ENCODE measurements around the gene AKTIP. TPM values are rescaled to one million over a fixed set of nuclear protein-coding genes. Genes with fewer than 3 reads are reported as not detected.
A peak's percentile ranks its signal among the peaks of the same experiment; 100 is the strongest.

The AKTIP gene
- total RNA-seq, 2 experiments from 2014 or later: 51.2 to 53.3 TPM

DNA sequence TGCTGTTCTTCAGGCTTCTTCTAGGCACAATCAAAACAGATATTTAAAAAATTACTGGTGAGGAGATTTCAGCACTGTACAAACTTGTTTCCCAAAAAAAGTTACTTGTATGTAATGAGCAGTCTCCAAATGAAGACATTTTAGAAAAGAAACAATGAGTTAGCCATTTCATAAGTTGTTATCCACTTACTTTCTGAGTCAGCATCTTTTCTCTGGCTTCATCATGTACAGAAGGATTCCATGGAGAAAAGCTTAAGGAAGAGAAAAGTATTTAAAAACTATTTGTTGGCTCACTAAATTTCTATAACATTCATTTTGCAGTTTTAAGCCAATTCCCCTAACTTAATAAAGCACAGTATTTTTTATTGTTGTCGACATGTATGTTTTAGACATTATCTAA lies 10.5 kb downstream of the AKTIP start:
- TF ChIP-seq CTCF (IDR thresholded peaks at IDR 0.05): no peak
- DNase-seq (no peak), ATAC-seq (ENCODE audit: poor library complexity) (no peak)
- Histone ChIP-seq H3K9me3 (ENCODE audit: control insufficient read depth in 1 of 2, insufficient read depth in 1 of 2, low read length in 2 of 2) (no peaks in the 10 kb centered on the region), H3K4me1 (ENCODE audit: insufficient read depth, low read length) (peaks cover 13% of the 10 kb centered on the region), H3K4me3 (ENCODE audit: low read length) (no peak overlapping the region), H3K27ac (ENCODE audit: low read depth in 1 of 2, low read length in 2 of 2) (no peak overlapping the region), H3K27me3 (ENCODE audit: control insufficient read depth in 1 of 2, insufficient read depth in 2 of 2, low read length in 2 of 2) (no peaks in the 10 kb centered on the region), H3K36me3 (ENCODE audit: insufficient read depth, low read length) (peaks cover 93% of the 10 kb centered on the region)
- peaks cover 100% of the 10 kb centered on the region for H3K36me3 Mint-ChIP-seq (ENCODE audit: low read depth)
- H3K4me3 Mint-ChIP-seq: no peak overlapping the region
- POLR2A ChIA-PET: interaction anchor here (3.1 to 3.5 kb wide), 2 partner anchors 11 to 36 kb away, joined by 15 read pairs; partner anchors contain the start of gene AKTIP
- no peaks in the 10 kb centered on the region for H3K27me3 Mint-ChIP-seq
- H3K27ac Mint-ChIP-seq: peak overlapping the region; percentile 76
- CTCF ChIA-PET: no interaction called here
- no peaks in the 10 kb centered on the region for H3K9me3 Mint-ChIP-seq
- peaks cover 79% of the 10 kb centered on the region for H3K4me1 Mint-ChIP-seq (ENCODE audit: low read depth)
- intact Hi-C loops (cut with DNase I, micrococcal nuclease): no loop called here

DNA sequence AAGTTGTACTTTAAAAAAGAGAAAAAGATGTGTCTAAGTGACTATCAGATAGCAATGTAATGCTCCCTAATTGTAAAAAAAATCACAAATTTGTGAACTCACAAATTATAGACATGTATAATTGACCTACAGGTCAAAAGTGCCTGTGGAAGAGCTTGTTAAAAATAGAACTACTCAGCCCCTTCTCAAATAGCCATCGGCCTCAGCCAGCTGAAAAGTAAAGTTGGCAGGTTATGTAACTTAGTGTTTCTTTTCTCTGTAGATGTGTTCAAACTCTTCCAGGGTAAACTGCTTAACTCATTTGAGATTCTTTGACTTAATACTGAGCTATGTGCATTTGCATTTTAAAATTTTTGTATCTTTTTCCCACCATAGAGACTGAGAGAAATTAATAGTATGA lies 13.3 kb downstream of the AKTIP start:
- Mint-ChIP-seq H3K4me1 (ENCODE audit: low read depth) (peaks cover 73% of the 10 kb centered on the region), H3K27me3 (no peaks in the 10 kb centered on the region), H3K9me3 (peaks cover 10% of the 10 kb centered on the region), H3K27ac (peak overlapping the region; percentile 72), H3K4me3 (no peak overlapping the region), H3K36me3 (ENCODE audit: low read depth) (peaks cover 100% of the 10 kb centered on the region)
- ChIA-PET CTCF (interaction anchor here (1.3 kb wide), 1 partner anchor 20 kb away, joined by 3 read pairs; no protein-coding TSS in a partner anchor), POLR2A (interaction anchor here (0.6 to 2.7 kb wide), 10 partner anchors 10 to 493 kb away, joined by 3 to 16 read pairs (median 6); partner anchors contain the start of genes AKTIP and RBL2)
- intact Hi-C loops (cut with DNase I, micrococcal nuclease): no loop called here
- DNase-seq (no peak), ATAC-seq (ENCODE audit: poor library complexity) (no peak)
- H3K4me3 ChIP-seq (ENCODE audit: low read length): no peak overlapping the region
- no peak overlapping the region for H3K27ac ChIP-seq (ENCODE audit: low read depth in 1 of 2, low read length in 2 of 2)
- H3K36me3 ChIP-seq (ENCODE audit: insufficient read depth, low read length): peaks cover 92% of the 10 kb centered on the region
- TF ChIP-seq CTCF (IDR thresholded peaks at IDR 0.05): no peak
- no peaks in the 10 kb centered on the region for H3K27me3 ChIP-seq (ENCODE audit: control insufficient read depth in 1 of 2, insufficient read depth in 2 of 2, low read length in 2 of 2)
- H3K4me1 ChIP-seq (ENCODE audit: insufficient read depth, low read length): no peaks in the 10 kb centered on the region
- peaks cover 10 to 23% of the 10 kb centered on the region in 2 experiments for H3K9me3 ChIP-seq (ENCODE audit: control insufficient read depth in 1 of 2, insufficient read depth in 1 of 2, low read length in 2 of 2)

GRCh38 chr16:53486230-53486629 lies 16.8 kb downstream of the AKTIP start:
- Histone ChIP-seq H3K27ac (ENCODE audit: low read depth in 1 of 2, low read length in 2 of 2) (no peak overlapping the region), H3K9me3 (ENCODE audit: control insufficient read depth in 1 of 2, insufficient read depth in 1 of 2, low read length in 2 of 2) (peaks cover 17 to 28% of the 10 kb centered on the region in 2 experiments), H3K4me1 (ENCODE audit: insufficient read depth, low read length) (no peaks in the 10 kb centered on the region), H3K27me3 (ENCODE audit: control insufficient read depth in 1 of 2, insufficient read depth in 2 of 2, low read length in 2 of 2) (no peaks in the 10 kb centered on the region), H3K4me3 (ENCODE audit: low read length) (no peak overlapping the region), H3K36me3 (ENCODE audit: insufficient read depth, low read length) (peaks cover 97% of the 10 kb centered on the region)
- H3K4me1 Mint-ChIP-seq (ENCODE audit: low read depth): peaks cover 66% of the 10 kb centered on the region
- POLR2A ChIA-PET: interaction anchor here (0.8 to 1.2 kb wide), 3 partner anchors 29 to 196 kb away, joined by 3 to 5 read pairs (median 3); no protein-coding TSS in a partner anchor
- peak overlapping the region; percentile 54 for H3K27ac Mint-ChIP-seq
- intact Hi-C loops (cut with DNase I, micrococcal nuclease): no loop called here
- ATAC-seq (ENCODE audit: poor library complexity): no peak
- CTCF ChIA-PET: interaction anchor here (0.6 kb wide), 1 partner anchor 13 kb away, joined by 3 read pairs; no protein-coding TSS in a partner anchor
- TF ChIP-seq CTCF (IDR thresholded peaks at IDR 0.05): no peak
- peaks cover 14% of the 10 kb centered on the region for H3K9me3 Mint-ChIP-seq
- H3K36me3 Mint-ChIP-seq (ENCODE audit: low read depth): peaks cover 100% of the 10 kb centered on the region
- DNase-seq: peak in 1 of 14 experiments; percentile 22
- no peaks in the 10 kb centered on the region for H3K27me3 Mint-ChIP-seq
- H3K4me3 Mint-ChIP-seq: peak overlapping the region; percentile 40
